Smooth muscle cell (in vitro differentiated cells): Measurements from ENCODE around the gene TWIST2. TPM values are rescaled to one million over a fixed set of nuclear protein-coding genes. Genes with fewer than 3 reads are reported as not detected.

Experiments
- DNase-seq: peaks from one replicate; lab custom pipeline; 2025; ENCODE audit not compliant: unreplicated experiment; lab: John Stamatoyannopoulos, UW
- H2AFZ ChIP-seq: fragments of 200-600 bp; sonication (generic); 2 replicates; pipeline ENCODE4 v1.6.0; 2016; ENCODE audit warnings: antibody characterized with exemption, low read depth, mild to moderate bottlenecking
- H3F3A ChIP-seq: fragments of 200-600 bp; sonication (generic); 2 replicates; pipeline ENCODE4 v1.6.0; 2017; ENCODE audit warnings: antibody characterized with exemption, low read depth
- H3K27ac ChIP-seq: fragments of 200-600 bp; sonication (generic); 2 replicates; pipeline ENCODE4 v1.5.1; 2016; ENCODE audit warnings: low read depth, mild to moderate bottlenecking
- H3K27me3 ChIP-seq: fragments of 200-600 bp; sonication (generic); 2 replicates; pipeline ENCODE4 v1.6.1; 2016; ENCODE audit warnings: low read depth, mild to moderate bottlenecking
- H3K36me3 ChIP-seq: fragments of 200-600 bp; sonication (generic); 2 replicates; pipeline ENCODE4 v1.5.1; 2016; ENCODE audit warnings: low read depth
- H3K4me1 ChIP-seq: fragments of 200-600 bp; sonication (generic); 2 replicates; pipeline ENCODE4 v1.5.1; 2016; ENCODE audit warnings: low read depth
- H3K4me2 ChIP-seq: fragments of 200-600 bp; sonication (generic); 2 replicates; pipeline ENCODE4 v1.6.0; 2016; ENCODE audit warnings: mild to moderate bottlenecking
- H3K4me3 ChIP-seq: fragments of 200-600 bp; sonication (generic); 2 replicates; pipeline ENCODE4 v1.5.1; 2016; ENCODE audit warnings: mild to moderate bottlenecking
- H3K79me2 ChIP-seq: fragments of 200-600 bp; sonication (generic); 2 replicates; pipeline ENCODE4 v1.6.0; 2016; ENCODE audit warnings: low read depth, mild to moderate bottlenecking
- H3K9ac ChIP-seq: fragments of 200-600 bp; sonication (generic); 2 replicates; pipeline ENCODE4 v1.6.0; 2016; ENCODE audit warnings: low read depth
- H3K9me3 ChIP-seq: fragments of 200-600 bp; sonication (generic); replicated peaks from 2 replicates; pipeline ENCODE4 v1.5.1; 2016; ENCODE audit warnings: low read depth
- H4K20me1 ChIP-seq: fragments of 200-600 bp; sonication (generic); 2 replicates; pipeline ENCODE4 v1.6.0; 2016; ENCODE audit warnings: low read depth
- CTCF ChIP-seq: fragments of 200-600 bp; sonication (generic); IDR thresholded peaks from 2 replicates; pipeline ENCODE4 v1.5.1; 2017; ENCODE audit warnings: borderline replicate concordance, mild to moderate bottlenecking, antibody characterized with exemption; ENCODE audit not compliant: insufficient read depth, poor library complexity, severe bottlenecking
- WGBS: methylation state at CpG from one replicate; pipeline ENCODE4 v1.1.7; 2016; ENCODE audit warnings: low lambda C conversion rate; 5-methylcytosine and 5-hydroxymethylcytosine counted together
- polyA plus RNA-seq: library from polyadenylated mRNA; unstranded; fragments of >200 nt; fragmentation: Nextera tagmentation; extraction: Ambion mirVana; gene quantifications from 2 replicates; pipeline ENCODE4 v1.2.1, GENCODE V29; 2016
- total RNA-seq: library from RNA; depleted of rRNA; stranded (reverse); fragments of >200 nt; gene quantifications from 2 replicates; pipeline ENCODE4 v1.2.3, GENCODE V29; 2014

The TWIST2 gene
- total and polyA plus RNA-seq, 2 experiments from 2014 or later = 1.0 to 2.4 TPM

DNA sequence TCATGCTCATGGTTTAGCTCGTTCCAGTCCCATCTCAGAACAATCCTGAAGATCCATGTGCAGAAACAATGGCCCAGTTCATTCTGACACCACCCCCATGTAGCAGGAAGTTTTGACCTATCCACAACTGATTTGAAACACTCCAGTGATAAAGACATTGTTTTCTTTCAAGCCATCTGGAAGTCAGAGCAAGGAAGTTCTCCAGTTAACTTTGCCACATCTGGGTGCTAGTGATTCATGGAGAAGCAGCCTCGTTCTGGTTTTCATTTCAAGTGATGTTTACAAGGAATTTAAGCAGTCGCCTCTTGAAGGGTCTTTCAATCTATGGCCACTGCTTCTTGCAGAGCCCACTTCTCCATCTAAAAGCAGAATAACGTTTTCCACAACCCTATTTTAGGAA, 36.6 kb upstream of the TWIST2 start:
- H3F3A ChIP-seq = no peaks in the 10 kb centered on the region
- H3K4me3 ChIP-seq = no peak overlapping the region
- no peak overlapping the region for H3K9ac ChIP-seq
- no peaks in the 10 kb centered on the region for H3K79me2 ChIP-seq
- H3K9me3 ChIP-seq = no peaks in the 10 kb centered on the region
- peaks cover 2% of the 10 kb centered on the region for H3K27me3 ChIP-seq
- H3K4me1 ChIP-seq = no peaks in the 10 kb centered on the region
- DNase-seq = no peak
- WGBS = 60% methylated on average over 4 of the region's 4 CpGs
- no peaks in the 10 kb centered on the region for H3K36me3 ChIP-seq
- no peak overlapping the region for H3K4me2 ChIP-seq
- no peak overlapping the region for H2AFZ ChIP-seq
- H4K20me1 ChIP-seq = no peaks in the 10 kb centered on the region
- no peak for TF ChIP-seq CTCF
- no peak overlapping the region for H3K27ac ChIP-seq

- Histone ChIP-seq H3K4me1 (no peaks in the 10 kb centered on the region), H4K20me1 (no peaks in the 10 kb centered on the region), H3K27ac (no peak overlapping the region), H3K9me3 (no peaks in the 10 kb centered on the region), H3K79me2 (no peaks in the 10 kb centered on the region), H3K36me3 (no peaks in the 10 kb centered on the region), H3K4me3 (no peak overlapping the region), H3F3A (no peaks in the 10 kb centered on the region), H3K4me2 (no peak overlapping the region), H3K9ac (no peak overlapping the region), H3K27me3 (peaks cover 7% of the 10 kb centered on the region), H2AFZ (no peak overlapping the region)
- 86% methylated on average over 5 of the region's 5 CpGs for WGBS
- TF ChIP-seq CTCF = no peak
- no peak for DNase-seq
These were observed 36.1 kb upstream of the TWIST2 start for GRCh38 chr2:238811759-238812158.

GRCh38 chr2:238813109-238813508, 34.8 kb upstream of the TWIST2 start:
- no peak for TF ChIP-seq CTCF
- H3K79me2 ChIP-seq = no peaks in the 10 kb centered on the region

GRCh38 chr2:238814815-238815214, 33.1 kb upstream of the TWIST2 start:
- Histone ChIP-seq H3K9me3 (no peaks in the 10 kb centered on the region), H3K4me1 (no peaks in the 10 kb centered on the region), H3K4me2 (no peak overlapping the region), H3K27me3 (peaks cover 7% of the 10 kb centered on the region), H3K27ac (no peak overlapping the region), H2AFZ (no peak overlapping the region), H4K20me1 (no peaks in the 10 kb centered on the region), H3K36me3 (no peaks in the 10 kb centered on the region), H3K9ac (no peak overlapping the region), H3K79me2 (no peaks in the 10 kb centered on the region), H3K4me3 (no peak overlapping the region), H3F3A (no peaks in the 10 kb centered on the region)
- TF ChIP-seq CTCF = no peak
- DNase-seq = no peak
- 86% methylated on average over 4 of the region's 4 CpGs for WGBS

More at GRCh38 chr2:238813109-238813508, 34.8 kb upstream of the TWIST2 start:
- no peak overlapping the region for H3K9ac ChIP-seq
- H3K27me3 ChIP-seq = peaks cover 7% of the 10 kb centered on the region
- H3K4me2 ChIP-seq = no peak overlapping the region
- H3K4me1 ChIP-seq = no peaks in the 10 kb centered on the region
- no peak overlapping the region for H3K27ac ChIP-seq
- H3F3A ChIP-seq = no peaks in the 10 kb centered on the region
- no peak for DNase-seq
- H3K36me3 ChIP-seq = no peaks in the 10 kb centered on the region
- no peaks in the 10 kb centered on the region for H4K20me1 ChIP-seq
- WGBS = 86% methylated on average over 8 of the region's 8 CpGs
- H3K9me3 ChIP-seq = no peaks in the 10 kb centered on the region
- no peak overlapping the region for H3K4me3 ChIP-seq
- H2AFZ ChIP-seq = no peak overlapping the region
